ENCODE data around the gene SUZ12.
"Not testable (repeated sequence)": the region's sequence is repeated elsewhere in the genome, so short reads cannot be mapped to it uniquely, and the experiment has no call there.

The SUZ12 gene

DNA sequence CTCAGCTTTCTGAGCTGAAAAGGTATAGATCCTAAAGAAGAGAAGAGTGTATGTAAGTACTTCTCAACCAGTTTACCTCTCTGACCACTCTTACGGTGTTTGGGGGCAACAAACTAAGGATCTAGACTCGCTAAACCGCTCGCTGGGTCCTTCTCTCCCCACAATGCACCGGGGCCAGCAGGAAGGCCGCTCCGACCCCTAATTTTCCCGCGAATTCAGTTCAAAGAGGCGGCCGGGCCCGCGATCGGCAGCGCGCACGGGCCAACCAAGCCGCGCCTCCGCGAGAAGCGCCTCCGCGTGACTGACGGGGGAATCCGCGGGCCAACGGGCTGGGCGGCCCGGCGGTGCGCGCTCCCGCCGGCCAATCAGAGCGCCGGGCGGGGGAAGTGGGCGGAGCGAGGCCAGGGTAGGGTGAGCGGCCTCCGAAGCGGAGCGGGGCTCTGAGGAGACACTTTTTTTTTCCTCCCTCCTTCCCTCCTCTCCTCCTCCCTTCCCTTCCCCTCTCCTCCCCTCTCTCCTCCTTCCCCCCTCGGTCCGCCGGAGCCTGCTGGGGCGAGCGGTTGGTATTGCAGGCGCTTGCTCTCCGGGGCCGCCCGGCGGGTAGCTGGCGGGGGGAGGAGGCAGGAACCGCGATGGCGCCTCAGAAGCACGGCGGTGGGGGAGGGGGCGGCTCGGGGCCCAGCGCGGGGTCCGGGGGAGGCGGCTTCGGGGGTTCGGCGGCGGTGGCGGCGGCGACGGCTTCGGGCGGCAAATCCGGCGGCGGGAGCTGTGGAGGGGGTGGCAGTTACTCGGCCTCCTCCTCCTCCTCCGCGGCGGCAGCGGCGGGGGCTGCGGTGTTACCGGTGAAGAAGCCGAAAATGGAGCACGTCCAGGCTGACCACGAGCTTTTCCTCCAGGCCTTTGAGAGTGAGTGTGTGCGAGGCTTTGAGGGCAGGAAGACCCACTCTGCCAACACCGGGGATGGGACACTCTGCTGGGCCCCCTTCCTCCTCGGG lies at the start of gene SUZ12:
Gene SUZ12 (plus strand): TSS at position 393 of the 995 bp plus-strand sequence. CDS start 240 bp downstream, at position 633.
- DNase-seq (ENCODE audit: low read depth): peak; percentile 74

DNA sequence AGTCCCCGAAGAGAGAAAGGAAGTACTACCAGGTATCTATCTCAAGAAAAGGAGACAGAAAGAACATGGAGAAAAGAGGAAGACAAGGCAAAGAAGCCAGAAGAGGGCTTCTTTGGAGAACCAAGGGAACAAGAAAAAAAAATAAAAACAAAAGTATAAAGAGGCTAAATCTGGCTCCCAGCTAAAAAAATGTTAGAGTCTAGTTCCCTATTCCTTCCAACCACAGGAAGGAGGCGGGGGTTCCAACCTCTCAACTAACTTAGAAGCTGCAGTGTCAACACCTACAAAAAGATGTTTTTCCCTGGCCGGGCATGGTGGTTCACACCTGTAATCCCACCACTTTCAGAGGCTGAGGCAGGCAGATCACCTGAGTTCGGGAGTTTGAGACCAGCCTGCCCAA lies 48.7 kb upstream of the SUZ12 start:
- DNase-seq (ENCODE audit: low read depth): no peak

DNA sequence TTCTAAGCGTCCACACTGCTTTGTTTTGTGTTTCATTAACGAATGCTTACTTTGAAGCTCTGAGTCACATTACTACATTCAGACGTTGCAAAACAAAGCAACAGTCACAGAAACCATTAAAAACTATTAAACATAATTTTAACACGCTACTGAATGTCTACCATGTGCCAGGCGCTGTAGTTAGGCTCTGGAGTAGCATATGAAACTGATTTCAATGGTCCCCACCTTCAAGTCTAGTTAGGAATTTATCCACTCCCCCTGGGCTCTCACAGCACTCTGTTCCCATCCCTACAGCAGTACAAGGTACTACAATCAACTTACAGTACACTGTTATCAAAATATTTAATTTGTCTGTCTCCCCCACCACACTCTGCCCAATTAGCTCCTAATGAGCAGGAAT lies 35.9 kb upstream of the SUZ12 start:
- DNase-seq (ENCODE audit: low read depth): no peak

DNA sequence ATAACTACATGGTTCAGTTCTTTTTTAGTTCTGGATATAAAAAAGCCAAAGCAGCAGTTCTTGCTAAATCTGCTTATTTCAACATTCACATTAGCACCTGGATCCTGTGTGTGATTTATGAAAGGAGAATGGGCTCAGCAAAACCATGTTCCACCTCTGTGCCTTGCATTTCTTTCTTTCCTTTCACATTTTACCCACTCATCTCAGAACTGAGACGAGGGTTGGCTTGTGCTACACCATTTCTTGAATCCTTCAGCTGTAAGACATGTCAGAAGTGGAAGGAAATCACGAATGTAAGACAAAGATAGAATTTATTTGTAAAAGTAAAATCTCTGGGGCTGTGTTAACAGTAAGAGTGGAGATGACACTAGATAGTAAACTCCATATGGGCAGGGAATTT lies 34.1 kb upstream of the SUZ12 start:
- DNase-seq (ENCODE audit: low read depth): no peak

DNA sequence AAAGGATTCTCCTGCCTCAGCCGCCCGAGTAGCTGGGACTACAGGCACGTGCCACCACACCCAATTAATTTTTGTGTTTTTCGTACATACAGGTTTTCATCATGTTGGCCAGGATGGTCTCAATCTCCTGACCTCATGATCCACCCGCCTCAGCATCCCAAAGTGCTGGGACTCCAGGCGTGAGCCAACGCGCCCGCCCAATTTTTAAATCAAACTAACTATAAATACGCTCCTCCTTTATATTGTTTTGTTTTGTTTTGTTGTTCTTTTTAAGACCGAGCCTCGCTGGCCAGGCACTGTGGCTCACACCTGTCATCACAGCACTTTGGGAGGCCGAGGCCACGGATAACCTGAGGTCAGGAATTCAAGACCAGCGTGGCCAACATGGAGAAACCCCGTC lies 33.4 kb upstream of the SUZ12 start:
- DNase-seq (ENCODE audit: low read depth): no peak

DNA sequence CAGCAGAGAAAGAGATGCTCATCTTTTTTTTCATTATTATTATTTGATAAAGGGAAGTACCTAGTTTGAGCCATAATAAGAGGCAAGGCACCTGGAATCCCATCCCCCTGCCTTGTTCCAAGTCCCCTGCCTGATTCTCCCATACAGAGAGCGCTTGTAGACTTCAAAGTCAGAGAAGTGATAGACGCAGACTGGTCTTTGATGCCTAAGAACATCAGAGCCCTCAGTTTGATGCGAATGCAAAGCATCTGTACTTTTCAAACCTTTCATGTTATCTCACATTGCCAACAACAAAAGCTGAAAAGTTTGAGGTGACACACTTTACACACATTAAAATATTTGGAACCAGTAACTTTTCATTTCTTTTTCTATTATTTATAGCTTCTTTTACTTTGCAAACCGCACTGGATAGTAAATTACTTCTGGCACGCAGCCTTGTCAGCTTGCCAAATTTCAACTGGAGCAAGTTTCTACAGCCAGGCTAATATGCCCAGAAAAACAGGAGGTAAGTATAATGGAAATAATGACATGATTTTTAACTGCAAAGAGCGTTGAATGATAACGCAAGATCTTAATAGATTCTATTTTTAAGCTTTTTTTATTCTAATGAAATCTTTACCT lies 29.4 kb upstream of the SUZ12 start:
- DNase-seq (ENCODE audit: low read depth): no peak

DNA sequence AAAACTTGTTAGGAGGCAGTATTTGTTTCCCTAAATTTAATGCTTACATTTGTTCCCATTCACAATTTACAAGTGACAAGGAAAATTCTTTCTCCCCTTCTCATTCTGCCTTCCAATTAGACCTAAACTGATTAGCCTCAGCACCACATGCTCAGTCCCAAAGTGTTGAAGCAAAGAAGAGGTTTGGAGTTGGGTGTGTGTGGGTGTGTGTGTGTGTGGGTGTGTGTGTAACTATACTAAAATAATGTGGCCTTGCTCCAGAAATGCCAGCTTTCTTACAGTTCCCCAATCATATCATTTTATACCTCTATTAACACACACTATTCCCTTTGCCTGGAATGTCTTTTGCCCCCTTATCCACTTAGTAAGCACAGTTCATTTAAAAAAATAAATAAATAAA lies 28.4 kb upstream of the SUZ12 start:
- no peak for DNase-seq (ENCODE audit: low read depth)

DNA sequence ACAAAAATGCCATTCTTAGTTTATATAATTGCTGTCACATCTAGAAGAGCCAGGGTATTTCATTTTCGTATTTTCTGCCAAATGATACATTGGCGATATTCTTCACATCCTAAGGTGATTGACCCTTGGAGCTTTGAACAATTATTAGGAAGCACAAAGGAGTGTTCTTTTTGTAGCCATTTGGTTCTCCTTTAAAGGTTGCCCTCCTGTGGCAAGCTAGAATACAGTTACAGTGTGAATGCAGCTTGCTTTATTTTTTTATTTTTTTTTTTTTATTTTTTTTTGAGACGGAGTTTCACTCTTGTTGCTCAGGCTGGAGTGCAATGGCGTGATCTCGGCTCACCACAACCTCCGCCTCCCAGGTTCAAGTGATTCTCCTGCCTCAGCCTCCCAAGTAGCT lies 24.1 kb upstream of the SUZ12 start:
- DNase-seq (ENCODE audit: low read depth): not testable (repeated sequence)

DNA sequence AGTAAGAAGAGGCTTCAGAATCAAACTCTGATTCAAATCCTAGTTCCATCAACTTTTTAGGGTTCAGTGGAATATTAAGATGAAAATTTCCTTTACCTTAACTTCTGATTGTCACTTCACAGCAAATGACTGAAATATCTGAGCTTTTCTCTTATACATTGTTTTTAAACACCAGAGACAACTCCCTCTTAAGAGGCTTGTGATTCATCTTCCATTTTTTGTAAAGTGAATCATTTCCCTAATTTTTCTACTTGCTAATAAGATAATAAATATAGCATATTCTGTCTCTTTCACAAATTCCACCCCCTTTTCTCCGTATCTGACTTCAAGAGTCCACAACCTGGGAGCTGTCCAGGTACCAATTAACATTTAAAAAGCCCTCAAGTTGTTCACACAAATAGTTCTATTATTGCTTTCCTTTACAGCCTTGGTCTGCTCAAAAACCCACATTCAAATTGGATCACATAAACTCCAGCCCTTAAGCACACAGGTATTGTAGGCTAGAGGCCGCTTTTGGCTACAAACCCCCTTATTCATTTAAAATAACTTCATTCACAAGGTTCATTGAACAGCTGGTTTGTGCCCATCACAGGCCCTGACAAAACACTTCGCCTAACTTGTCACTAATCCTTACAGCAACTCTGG lies 21.2 kb upstream of the SUZ12 start:
- DNase-seq (ENCODE audit: low read depth): no peak

DNA sequence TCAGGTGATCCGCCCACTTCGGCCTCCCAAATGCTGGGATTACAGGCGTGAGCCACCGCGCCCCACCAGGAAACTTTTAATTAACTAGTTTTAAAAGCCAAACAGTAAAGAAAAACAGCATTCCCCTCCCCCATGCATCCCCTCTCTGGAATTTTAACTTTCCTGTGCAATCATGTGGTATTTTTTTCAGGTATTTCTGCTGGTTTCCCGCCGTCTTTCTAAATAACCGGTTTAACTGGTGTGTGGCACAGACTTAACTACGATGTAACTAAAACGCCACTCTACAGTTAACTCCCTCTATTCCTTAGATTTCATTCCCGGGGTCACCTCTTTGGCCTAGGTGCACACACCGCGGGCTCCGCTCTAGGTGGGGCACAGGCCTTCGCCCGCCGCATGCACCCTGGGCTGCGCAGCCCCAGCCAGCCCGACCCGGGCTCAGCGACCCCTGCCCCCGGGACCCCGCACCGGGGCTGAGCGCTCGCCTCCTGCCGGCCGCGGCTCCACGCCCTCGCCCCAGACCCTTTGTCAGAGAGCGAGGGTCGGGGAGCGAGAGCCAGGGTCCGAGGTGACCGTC lies 20.2 kb upstream of the SUZ12 start:
- no peak for DNase-seq (ENCODE audit: low read depth)

DNA sequence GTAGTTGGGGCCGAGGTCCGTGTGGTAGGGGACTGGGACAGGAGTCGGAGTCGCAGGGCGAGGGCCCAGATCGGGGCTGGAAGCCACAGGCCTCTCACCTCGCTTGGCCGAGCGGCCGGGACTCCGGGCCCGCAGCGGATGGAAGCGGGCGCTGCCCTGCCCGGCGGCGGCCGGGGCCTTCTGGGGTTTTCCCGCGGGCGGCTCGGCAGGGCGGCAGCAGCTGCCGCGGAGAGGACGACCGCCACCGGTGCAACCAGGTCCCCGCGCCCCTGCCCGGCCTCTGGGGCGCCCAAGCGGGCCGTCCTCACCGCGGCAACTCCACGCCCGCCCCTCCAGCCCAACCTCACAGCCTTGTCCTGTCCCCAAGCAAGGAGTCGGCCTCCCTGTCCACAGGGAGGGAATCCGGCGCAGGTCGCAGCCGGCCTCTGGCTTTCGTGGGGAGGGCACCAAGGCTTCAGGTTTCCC lies 19.7 kb upstream of the SUZ12 start:
- no peak for DNase-seq (ENCODE audit: low read depth)

DNA sequence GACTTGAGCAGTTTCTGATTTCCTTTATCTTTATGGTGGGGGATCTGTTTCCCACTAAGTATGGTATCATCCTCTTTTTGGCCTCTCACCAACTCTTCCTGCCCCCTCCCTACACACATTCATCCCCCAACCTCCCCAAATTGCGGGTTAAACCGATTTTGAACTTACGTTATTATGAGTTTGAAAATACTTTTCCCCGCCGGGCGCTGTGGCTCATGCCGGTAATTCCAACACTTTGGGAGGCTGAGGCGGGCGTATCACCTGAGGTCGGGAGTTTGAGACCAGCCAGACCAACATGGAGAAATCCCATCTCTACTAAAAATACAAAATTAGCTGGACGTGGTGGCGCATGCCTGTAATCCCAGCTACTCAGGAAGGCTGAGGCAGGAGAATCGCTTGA lies 19.1 kb upstream of the SUZ12 start:
- DNase-seq (ENCODE audit: low read depth): not testable (repeated sequence)

DNA sequence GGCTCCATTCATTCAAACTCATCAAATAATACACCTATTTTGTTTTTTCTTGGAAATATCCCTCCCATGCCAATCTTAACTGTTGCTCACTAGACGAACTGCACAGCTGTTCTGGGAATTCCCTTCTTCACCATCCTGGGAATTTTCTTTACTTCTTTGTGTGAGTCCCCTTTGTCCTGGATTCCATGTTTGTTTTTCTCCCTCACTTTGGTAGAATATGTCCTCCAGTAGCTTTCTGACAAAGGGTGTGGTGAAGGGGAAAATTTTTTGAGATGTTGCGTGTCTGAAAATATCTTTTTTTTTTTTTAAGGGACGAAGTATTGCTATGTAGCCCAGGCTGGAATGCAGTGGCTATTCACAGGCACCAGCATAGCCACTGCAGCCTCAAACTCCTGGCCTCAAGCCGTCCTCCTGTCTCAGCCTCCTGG lies 18.1 kb upstream of the SUZ12 start:
- DNase-seq (ENCODE audit: low read depth): no peak

DNA sequence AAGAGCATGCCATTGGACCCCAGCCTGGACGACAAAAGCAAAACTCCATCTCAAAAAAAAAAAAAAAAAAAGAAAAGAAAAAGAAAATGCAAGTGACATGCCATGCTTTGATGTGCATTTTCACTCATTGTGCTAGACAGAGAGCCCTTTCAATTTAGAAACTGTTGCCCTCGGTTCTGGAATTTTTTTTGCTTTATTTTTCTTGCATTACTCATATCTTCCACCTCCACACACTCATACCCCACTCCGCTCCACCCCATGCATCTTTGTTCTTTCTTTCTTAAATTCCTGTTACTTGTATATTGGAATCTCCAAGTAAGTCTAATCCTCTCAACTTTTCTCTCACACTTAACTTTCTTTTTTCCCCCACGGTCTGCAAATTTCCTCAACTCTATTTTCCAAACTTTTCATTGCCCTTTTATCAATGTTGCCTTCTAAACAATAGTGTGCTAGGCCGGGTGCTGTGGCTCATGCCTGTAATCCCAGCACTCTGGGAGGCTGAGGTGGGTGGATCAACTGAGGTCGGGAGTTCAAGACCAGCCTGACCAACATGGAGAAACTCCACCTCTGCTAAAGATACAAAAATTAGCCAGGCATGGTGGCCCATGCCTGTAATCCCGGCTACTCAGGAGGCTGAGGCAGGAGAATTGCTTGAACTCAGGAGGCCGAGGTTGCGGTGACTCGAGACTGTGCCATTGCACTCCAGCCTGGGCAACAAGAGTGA lies 16.8 kb upstream of the SUZ12 start:
- no peak for DNase-seq (ENCODE audit: low read depth)

DNA sequence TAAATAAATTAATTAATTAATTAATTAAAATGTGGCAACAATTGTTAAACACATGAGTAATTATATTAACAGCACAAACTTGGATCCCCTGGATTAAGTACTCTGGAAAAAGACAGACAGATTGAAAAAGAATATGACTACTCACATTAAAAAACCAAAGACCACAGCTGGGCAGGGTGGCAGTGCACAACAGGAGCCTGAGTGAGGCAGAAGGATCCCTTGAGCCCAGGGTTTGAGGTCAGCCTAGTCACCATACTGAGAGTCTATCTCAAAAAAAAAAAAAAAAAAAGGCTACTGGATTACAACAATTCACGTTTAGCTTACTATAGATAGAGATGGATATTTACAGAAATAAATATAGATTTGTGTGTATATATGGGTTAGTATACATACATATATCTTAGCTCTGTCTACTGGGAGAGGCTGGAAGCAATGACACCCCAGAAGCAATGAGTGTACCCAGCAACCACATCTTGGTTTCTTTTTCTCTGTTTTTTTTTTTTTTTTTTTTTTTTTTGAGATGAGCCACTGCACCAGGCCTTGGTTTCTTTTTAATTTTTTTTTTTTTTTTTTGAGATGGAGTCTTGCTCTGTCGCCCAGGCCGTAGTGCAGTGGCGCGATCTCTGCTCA lies 10.6 kb upstream of the SUZ12 start:
- no peak for DNase-seq (ENCODE audit: low read depth)

DNA sequence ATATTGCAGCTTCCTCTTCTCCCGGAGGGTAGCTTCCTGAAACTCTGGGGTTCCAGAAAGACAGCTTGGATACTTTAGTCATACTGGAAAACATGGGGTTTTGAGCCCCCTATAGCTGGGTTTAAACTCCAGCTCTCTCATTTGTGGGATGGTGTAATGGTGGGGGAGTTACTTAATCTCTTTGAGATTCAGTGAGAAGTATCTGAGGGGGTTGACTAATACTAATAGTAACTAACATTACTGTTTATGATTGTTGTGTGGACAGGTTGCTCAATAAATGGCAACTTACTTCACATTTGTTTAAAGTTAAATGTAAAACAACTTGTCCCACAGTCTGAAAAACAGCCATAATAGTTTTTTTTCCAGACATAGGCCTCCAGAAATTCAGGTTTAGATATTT lies 5.1 kb upstream of the SUZ12 start:
- no peak for DNase-seq (ENCODE audit: low read depth)

DNA sequence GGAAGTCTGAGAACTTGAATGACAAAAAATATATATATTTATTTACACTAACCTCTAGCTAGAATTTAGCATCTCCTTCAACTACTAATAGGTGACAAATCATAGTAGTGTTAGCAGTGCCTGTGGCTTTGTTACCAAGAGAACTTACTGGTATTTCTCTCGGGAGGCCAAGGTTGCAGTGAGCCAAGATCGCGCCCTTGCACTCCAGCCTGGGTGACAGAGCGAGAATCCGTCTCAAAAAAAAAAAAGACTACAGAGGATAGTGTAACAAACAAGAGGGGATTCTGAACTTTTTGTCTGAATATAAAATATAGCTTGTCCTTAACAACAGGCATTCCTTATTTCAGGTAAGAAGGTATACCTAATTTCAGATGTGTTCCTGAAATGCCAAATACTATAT lies 1.3 kb upstream of the SUZ12 start:
- no peak for DNase-seq (ENCODE audit: low read depth)

DNA sequence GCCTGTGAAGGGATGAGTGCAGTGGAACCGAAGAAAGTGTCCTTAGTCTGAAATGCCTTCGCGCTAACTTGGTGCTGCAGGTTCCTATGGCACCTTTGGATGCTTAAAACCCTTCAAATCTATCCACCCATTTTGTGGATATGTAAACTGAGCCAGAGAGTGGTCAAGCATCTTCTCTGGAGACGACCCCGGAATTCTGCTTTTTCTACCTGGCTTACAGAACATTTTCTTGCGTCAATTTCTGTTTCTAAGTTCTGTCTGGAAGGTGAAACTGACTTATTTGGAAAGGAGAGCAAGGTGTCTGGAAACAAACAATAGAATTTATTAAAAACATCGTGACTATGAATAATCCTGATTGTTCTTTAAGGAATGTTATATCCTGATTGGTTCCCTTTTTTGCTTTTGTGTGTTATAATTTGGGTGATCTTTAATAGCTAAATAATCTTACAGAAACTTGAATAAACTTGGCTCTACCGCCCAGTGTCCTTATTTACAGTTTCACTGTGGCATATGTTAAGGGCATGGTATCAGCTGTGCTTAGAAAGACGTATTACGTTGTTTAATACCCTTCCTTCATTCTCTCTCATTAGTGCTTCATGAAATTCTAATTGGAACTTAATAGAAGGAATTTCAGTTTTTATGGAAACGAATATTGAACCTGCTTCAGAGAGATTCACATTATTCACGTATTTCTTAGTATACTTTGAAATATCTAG lies 1.3 kb downstream of the SUZ12 start:
- not testable (repeated sequence) for DNase-seq (ENCODE audit: low read depth)

DNA sequence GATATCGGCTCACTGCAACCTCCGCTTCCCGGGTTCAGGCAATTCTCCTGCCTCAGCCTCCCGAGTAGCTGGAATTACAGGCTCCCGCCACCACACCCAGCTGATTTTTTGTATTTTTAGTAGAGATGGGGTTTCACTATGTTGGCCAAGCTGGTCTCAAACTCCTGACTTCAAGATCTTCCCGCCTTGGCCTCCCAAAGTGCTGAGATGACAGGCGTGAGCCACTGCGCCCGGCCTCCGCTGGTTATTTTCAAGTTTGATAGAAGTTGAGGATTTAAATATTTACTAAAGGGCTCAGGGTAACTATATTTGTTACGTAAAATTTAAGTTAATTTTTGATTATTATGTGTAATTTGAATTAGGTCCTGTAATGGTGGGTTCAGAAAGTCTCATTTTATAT lies 5.1 kb downstream of the SUZ12 start:
- DNase-seq (ENCODE audit: low read depth): not testable (repeated sequence)

DNA sequence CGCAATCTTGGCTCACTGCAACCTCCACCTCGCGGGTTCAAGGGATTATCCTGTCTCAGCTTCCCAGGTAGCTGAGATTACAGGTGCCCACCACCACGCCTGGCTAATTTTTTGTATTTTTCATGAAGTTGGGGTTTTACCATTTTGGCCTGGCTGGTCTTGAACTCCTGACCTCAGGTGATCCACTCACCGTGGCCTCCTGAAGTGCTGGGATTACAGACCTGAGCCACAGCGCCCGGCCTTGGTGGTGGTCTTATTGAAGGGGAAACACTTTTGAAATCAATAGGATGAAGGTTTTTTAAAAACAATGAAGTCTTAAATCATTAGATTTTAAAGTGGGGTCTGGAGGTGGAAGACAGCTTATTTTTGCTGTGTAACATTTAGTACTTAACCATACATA lies 5.6 kb downstream of the SUZ12 start:
- DNase-seq (ENCODE audit: low read depth): not testable (repeated sequence)

DNA sequence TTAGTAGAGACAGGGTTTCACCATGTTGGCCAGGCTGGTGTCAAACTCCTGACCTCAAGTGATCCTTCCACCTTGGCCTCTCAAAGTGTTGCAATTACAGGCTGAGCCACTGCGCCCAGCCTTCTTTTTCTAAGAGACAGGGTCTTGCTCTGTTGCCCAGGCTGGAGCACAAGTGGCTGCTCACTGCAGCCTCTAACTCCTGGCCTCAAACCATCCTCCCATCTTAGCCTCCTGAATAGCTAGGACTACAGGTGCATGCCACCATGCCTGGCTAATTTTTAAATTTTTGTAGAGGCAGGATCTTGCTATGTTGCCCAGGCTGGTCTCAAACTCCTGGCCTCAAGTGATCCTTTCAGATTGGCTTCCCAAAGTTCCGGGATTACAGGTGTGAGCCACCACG lies 15.1 kb downstream of the SUZ12 start:
- not testable (repeated sequence) for DNase-seq (ENCODE audit: low read depth)

All from activated T-cell treated with anti-CD3 and anti-CD28 coated beads for 1 hour (primary cell).